ENCODE results near the gene PLN.

PLN gene

DNA sequence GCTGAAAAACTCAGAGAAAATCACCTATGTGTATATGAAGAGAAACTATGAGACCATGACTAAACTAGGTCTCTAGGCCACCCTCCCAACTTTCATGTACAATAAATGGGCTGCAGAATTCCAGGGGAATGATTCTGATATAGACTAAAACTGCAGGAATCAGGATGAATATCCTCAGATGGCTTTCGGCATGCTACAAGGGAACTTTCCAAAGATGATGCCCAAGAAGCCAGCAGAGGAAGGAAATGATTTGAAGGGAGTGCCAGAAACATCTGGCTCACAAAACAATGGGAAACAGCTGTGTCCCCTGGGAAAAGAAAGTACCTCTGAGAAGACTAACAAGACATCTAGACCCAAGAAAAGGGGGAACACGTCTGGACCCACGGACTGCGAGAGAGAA, 41.1 kb downstream of the PLN start:
- H3K4me1 ChIP-seq (ENCODE audit: insufficient read depth, low read length), result no peaks in the 10 kb centered on the region
- no peak overlapping the region for H3K9ac ChIP-seq (ENCODE audit: low read depth, low read length)
- no peak overlapping the region for H2AFZ ChIP-seq (ENCODE audit: low read depth, low read length)
- DNase-seq, result no peak
- peaks cover 9% of the 10 kb centered on the region; the same call in 1 of the 2 replicates for H4K20me1 ChIP-seq (ENCODE audit: insufficient read depth, low read length)
- peaks cover 19% of the 10 kb centered on the region for H3K36me3 ChIP-seq (ENCODE audit: insufficient read depth, low read length)
- peaks cover 90% of the 10 kb centered on the region for H3K79me2 ChIP-seq (ENCODE audit: insufficient read depth, low read length)
- TF ChIP-seq, protein P1, sequence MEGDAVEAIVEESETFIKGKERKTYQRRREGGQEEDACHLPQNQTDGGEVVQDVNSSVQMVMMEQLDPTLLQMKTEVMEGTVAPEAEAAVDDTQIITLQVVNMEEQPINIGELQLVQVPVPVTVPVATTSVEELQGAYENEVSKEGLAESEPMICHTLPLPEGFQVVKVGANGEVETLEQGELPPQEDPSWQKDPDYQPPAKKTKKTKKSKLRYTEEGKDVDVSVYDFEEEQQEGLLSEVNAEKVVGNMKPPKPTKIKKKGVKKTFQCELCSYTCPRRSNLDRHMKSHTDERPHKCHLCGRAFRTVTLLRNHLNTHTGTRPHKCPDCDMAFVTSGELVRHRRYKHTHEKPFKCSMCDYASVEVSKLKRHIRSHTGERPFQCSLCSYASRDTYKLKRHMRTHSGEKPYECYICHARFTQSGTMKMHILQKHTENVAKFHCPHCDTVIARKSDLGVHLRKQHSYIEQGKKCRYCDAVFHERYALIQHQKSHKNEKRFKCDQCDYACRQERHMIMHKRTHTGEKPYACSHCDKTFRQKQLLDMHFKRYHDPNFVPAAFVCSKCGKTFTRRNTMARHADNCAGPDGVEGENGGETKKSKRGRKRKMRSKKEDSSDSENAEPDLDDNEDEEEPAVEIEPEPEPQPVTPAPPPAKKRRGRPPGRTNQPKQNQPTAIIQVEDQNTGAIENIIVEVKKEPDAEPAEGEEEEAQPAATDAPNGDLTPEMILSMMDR (IDR thresholded peaks at IDR 0.05; ENCODE audit: borderline replicate concordance, extremely low read depth, low read length, poor library complexity, severe bottlenecking), result no peak
- TF ChIP-seq EZH2 (IDR thresholded peaks at IDR 0.05; ENCODE audit: borderline replicate concordance, low read depth, low read length, severe bottlenecking), result no peak
- ATAC-seq (ENCODE audit: insufficient read depth, low read depth), result no peak
- no peaks in the 10 kb centered on the region for H3K27me3 ChIP-seq (ENCODE audit: insufficient read depth, low read length, poor library complexity)
- no peak overlapping the region for H3K4me2 ChIP-seq (ENCODE audit: insufficient read depth, low read length)
- H3K9me3 ChIP-seq (ENCODE audit: insufficient read depth, low read length, severe bottlenecking), result no peaks in the 10 kb centered on the region
- H3K27ac ChIP-seq (ENCODE audit: low read length), result no peak overlapping the region
- no peak overlapping the region for H3K4me3 ChIP-seq (ENCODE audit: low read depth in 1 of 2, low read length in 2 of 2)

DNA sequence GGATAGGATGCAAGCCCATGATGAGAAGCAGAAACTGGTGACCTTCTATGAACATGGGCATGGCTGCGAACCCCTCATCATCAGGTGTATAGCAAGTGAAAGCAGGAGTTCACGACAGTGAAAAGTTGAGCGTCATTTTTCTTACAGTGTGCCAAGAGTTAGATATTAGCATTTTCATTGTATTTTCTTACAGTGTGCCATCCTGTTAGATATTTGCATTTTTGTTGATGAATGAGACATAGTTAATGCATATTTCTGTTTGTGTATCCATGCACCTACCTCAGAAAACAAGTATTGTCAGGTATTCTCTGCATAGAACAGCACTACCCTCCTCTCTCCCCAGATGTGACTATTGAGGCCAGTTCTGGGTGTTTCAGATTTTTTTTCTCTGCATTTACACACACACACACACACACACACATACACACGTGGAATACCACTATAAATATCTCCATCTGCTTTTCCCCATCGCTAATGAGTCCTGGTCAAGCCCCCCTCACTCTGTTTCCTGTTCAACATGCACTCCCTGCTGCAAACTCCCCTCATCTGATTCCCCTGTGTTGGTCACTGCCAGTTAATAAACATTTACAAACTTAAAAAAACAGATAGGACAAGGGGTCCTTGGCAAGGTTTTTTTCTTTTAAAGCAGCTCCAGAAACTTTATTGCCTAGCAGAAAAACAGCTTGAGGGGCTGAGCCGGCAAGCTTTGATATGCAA, 41.7 kb downstream of the PLN start:
- Histone ChIP-seq H2AFZ (ENCODE audit: low read depth, low read length) (no peak overlapping the region), H3K4me1 (ENCODE audit: insufficient read depth, low read length) (no peaks in the 10 kb centered on the region), H3K27me3 (ENCODE audit: insufficient read depth, low read length, poor library complexity) (no peaks in the 10 kb centered on the region), H3K36me3 (ENCODE audit: insufficient read depth, low read length) (peaks cover 17% of the 10 kb centered on the region), H3K4me2 (ENCODE audit: insufficient read depth, low read length) (no peak overlapping the region), H3K9ac (ENCODE audit: low read depth, low read length) (no peak overlapping the region), H3K27ac (ENCODE audit: low read length) (no peak overlapping the region), H3K9me3 (ENCODE audit: insufficient read depth, low read length, severe bottlenecking) (no peaks in the 10 kb centered on the region), H3K4me3 (ENCODE audit: low read depth in 1 of 2, low read length in 2 of 2) (no peak overlapping the region), H4K20me1 (ENCODE audit: insufficient read depth, low read length) (peaks cover 9% of the 10 kb centered on the region; the same call in 1 of the 2 replicates), H3K79me2 (ENCODE audit: insufficient read depth, low read length) (peaks cover 86% of the 10 kb centered on the region)
- no peak for TF ChIP-seq EZH2 (IDR thresholded peaks at IDR 0.05; ENCODE audit: borderline replicate concordance, low read depth, low read length, severe bottlenecking)
- TF ChIP-seq, protein P1 (IDR thresholded peaks at IDR 0.05; ENCODE audit: borderline replicate concordance, extremely low read depth, low read length, poor library complexity, severe bottlenecking), result no peak
- DNase-seq, result no peak
- no peak for ATAC-seq (ENCODE audit: insufficient read depth, low read depth)

DNA sequence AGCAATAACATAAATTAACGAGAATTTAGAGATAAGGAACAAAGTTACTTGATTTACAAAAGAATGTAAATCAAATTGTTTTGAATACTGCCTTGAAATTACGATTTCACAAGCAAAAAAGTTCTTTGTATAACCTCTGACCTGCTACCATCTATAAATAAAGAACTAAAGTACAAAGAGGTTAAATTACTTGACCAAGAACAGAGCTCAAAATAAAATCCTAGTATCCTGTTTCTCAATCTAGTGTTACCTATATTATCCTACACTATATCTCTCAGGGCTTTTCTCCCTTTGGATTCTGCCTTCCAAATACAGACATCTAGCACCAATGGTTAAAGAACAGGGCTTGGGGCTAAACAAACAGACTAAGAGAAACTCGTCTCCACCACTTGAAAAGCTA, 43.8 kb downstream of the PLN start:
- TF ChIP-seq EZH2 (IDR thresholded peaks at IDR 0.05; ENCODE audit: borderline replicate concordance, low read depth, low read length, severe bottlenecking), result no peak
- TF ChIP-seq, protein P1 (IDR thresholded peaks at IDR 0.05; ENCODE audit: borderline replicate concordance, extremely low read depth, low read length, poor library complexity, severe bottlenecking), result no peak
- H2AFZ ChIP-seq (ENCODE audit: low read depth, low read length), result no peak overlapping the region
- H3K79me2 ChIP-seq (ENCODE audit: insufficient read depth, low read length), result peaks cover 85% of the 10 kb centered on the region
- peaks cover 9% of the 10 kb centered on the region; the same call in 1 of the 2 replicates for H3K36me3 ChIP-seq (ENCODE audit: insufficient read depth, low read length)
- H4K20me1 ChIP-seq (ENCODE audit: insufficient read depth, low read length), result peaks cover 9% of the 10 kb centered on the region; the same call in 1 of the 2 replicates
- H3K4me1 ChIP-seq (ENCODE audit: insufficient read depth, low read length), result no peaks in the 10 kb centered on the region
- no peak overlapping the region for H3K4me2 ChIP-seq (ENCODE audit: insufficient read depth, low read length)
- no peak overlapping the region for H3K9ac ChIP-seq (ENCODE audit: low read depth, low read length)
- H3K27ac ChIP-seq (ENCODE audit: low read length), result no peak overlapping the region
- no peak overlapping the region for H3K4me3 ChIP-seq (ENCODE audit: low read depth in 1 of 2, low read length in 2 of 2)
- H3K9me3 ChIP-seq (ENCODE audit: insufficient read depth, low read length, severe bottlenecking), result no peaks in the 10 kb centered on the region
- no peak for DNase-seq
- no peak for ATAC-seq (ENCODE audit: insufficient read depth, low read depth)
- no peaks in the 10 kb centered on the region for H3K27me3 ChIP-seq (ENCODE audit: insufficient read depth, low read length, poor library complexity)

Data from DND-41 (cell line).